ENCODE results near the gene DNAAF8. TPM values are rescaled to one million over a fixed set of nuclear protein-coding genes. Genes with fewer than 3 reads are reported as not detected.
A peak's percentile ranks its signal among the peaks of the same experiment; 100 is the strongest.

The DNAAF8 gene
- polyA plus RNA-seq, 3 donors = 0.04 to 0.36 TPM; not detected in 1

- Histone ChIP-seq H3K4me2 (replicated peaks; ENCODE audit: extremely low read depth, low read length, poor library complexity, severe bottlenecking) (no peak overlapping the region), H3K4me1 (ENCODE audit: control insufficient read depth in 1 of 2, insufficient read depth in 2 of 2, low read length in 2 of 2) (peaks cover 45 to 50% of the 10 kb centered on the region in 2 donors), H3K36me3 (replicated peaks in 1 of 2; ENCODE audit: control insufficient read depth in 1 of 2, insufficient read depth in 2 of 2, low read length in 2 of 2) (peaks cover 66 to 67% of the 10 kb centered on the region in 2 donors), H3K27ac (ENCODE audit: low read depth in 1 of 2, low read length in 2 of 2) (no peak overlapping the region), H3K27me3 (ENCODE audit: control insufficient read depth in 2 of 2, insufficient read depth in 2 of 2, low read length in 2 of 2) (no peaks in the 10 kb centered on the region), H3K9me3 (replicated peaks in 1 of 2; ENCODE audit: control insufficient read depth in 1 of 2, insufficient read depth in 1 of 2, low read length in 2 of 2) (no peaks in the 10 kb centered on the region), H3K9ac (ENCODE audit: insufficient read depth, low read length, poor library complexity, severe bottlenecking) (no peak overlapping the region), H3K79me2 (ENCODE audit: insufficient read depth, low read length) (peaks cover 21% of the 10 kb centered on the region), H4K20me1 (ENCODE audit: insufficient read depth, low read length) (peaks cover 20% of the 10 kb centered on the region), H2AFZ (ENCODE audit: insufficient read depth, low read depth, low read length, poor library complexity, severe bottlenecking) (no peak overlapping the region), H3K4me3 (replicated peaks in 1 of 3; ENCODE audit: low read depth in 2 of 3, low read length in 3 of 3) (no peak overlapping the region)
- no peak for TF ChIP-seq CTCF (IDR thresholded peaks at IDR 0.05)
- H3K27me3 Mint-ChIP-seq (ENCODE audit: low read depth in 3 of 3) = peaks cover 0 to 1% (median 0%) of the 10 kb centered on the region in 3 donors
- peaks cover 46 to 79% of the 10 kb centered on the region in 2 donors for H3K36me3 Mint-ChIP-seq
- H3K27ac Mint-ChIP-seq = peak overlapping the region in 2 of 7 donors; percentile 37 to 63
- peaks cover 40% of the 10 kb centered on the region for H3K4me1 Mint-ChIP-seq
- H3K9me3 Mint-ChIP-seq = no peaks in the 10 kb centered on the region
- DNase-seq = no peak
- WGBS (ENCODE audit: insufficient coverage) = 97% methylated on average over 25 of the region's 27 CpGs
- intact Hi-C loops (cut with micrococcal nuclease) = no loop called here
- H3K4me3 Mint-ChIP-seq = no peak overlapping the region
These were observed 47.7 kb upstream of the DNAAF8 start for GRCh38 chr16:4686497-4687210.

GRCh38 chr16:4687416-4687815 is 46.9 kb upstream of the DNAAF8 start:
- no peak for TF ChIP-seq CTCF (IDR thresholded peaks at IDR 0.05)
- Histone ChIP-seq H3K4me3 (replicated peaks in 1 of 3; ENCODE audit: low read depth in 2 of 3, low read length in 3 of 3) (no peak overlapping the region), H4K20me1 (ENCODE audit: insufficient read depth, low read length) (peaks cover 20% of the 10 kb centered on the region), H3K9me3 (replicated peaks in 1 of 2; ENCODE audit: control insufficient read depth in 1 of 2, insufficient read depth in 1 of 2, low read length in 2 of 2) (no peaks in the 10 kb centered on the region), H3K9ac (ENCODE audit: insufficient read depth, low read length, poor library complexity, severe bottlenecking) (no peak overlapping the region), H3K4me2 (replicated peaks; ENCODE audit: extremely low read depth, low read length, poor library complexity, severe bottlenecking) (no peak overlapping the region), H3K27me3 (ENCODE audit: control insufficient read depth in 2 of 2, insufficient read depth in 2 of 2, low read length in 2 of 2) (no peaks in the 10 kb centered on the region), H3K4me1 (ENCODE audit: control insufficient read depth in 1 of 2, insufficient read depth in 2 of 2, low read length in 2 of 2) (peaks cover 45 to 50% of the 10 kb centered on the region in 2 donors), H3K79me2 (ENCODE audit: insufficient read depth, low read length) (peaks cover 23% of the 10 kb centered on the region), H3K36me3 (replicated peaks in 1 of 2; ENCODE audit: control insufficient read depth in 1 of 2, insufficient read depth in 2 of 2, low read length in 2 of 2) (peaks cover 64 to 66% of the 10 kb centered on the region in 2 donors), H3K27ac (ENCODE audit: low read depth in 1 of 2, low read length in 2 of 2) (no peak overlapping the region), H2AFZ (ENCODE audit: insufficient read depth, low read depth, low read length, poor library complexity, severe bottlenecking) (no peak overlapping the region)
- Mint-ChIP-seq H3K27me3 (ENCODE audit: low read depth in 3 of 3) (peaks cover 0 to 1% (median 0%) of the 10 kb centered on the region in 3 donors), H3K36me3 (peaks cover 46 to 71% of the 10 kb centered on the region in 2 donors), H3K4me3 (no peak overlapping the region), H3K4me1 (peaks cover 39% of the 10 kb centered on the region), H3K9me3 (no peaks in the 10 kb centered on the region), H3K27ac (peak overlapping the region in 3 of 7 donors; percentile 37 to 70 (median 59))
- DNase-seq = no peak
- intact Hi-C loops (cut with micrococcal nuclease) = no loop called here
- WGBS (ENCODE audit: insufficient coverage) = 96% methylated on average over 4 of the region's 8 CpGs
